Stimulated activated CD4-positive, alpha-beta T cell treated with anti-CD3 and anti-CD28 coated beads, Interleukin-4, amount 100 ng/mL, for 24 hours (primary cell): ENCODE results near the gene TMPRSS9.
A peak's percentile ranks its signal among the peaks of the same experiment; 100 is the strongest.

Experiments
- DNase-seq: peaks from one replicate; pipeline ENCODE4 v3.0.0-alpha.2; 2020

The TMPRSS9 gene

DNA sequence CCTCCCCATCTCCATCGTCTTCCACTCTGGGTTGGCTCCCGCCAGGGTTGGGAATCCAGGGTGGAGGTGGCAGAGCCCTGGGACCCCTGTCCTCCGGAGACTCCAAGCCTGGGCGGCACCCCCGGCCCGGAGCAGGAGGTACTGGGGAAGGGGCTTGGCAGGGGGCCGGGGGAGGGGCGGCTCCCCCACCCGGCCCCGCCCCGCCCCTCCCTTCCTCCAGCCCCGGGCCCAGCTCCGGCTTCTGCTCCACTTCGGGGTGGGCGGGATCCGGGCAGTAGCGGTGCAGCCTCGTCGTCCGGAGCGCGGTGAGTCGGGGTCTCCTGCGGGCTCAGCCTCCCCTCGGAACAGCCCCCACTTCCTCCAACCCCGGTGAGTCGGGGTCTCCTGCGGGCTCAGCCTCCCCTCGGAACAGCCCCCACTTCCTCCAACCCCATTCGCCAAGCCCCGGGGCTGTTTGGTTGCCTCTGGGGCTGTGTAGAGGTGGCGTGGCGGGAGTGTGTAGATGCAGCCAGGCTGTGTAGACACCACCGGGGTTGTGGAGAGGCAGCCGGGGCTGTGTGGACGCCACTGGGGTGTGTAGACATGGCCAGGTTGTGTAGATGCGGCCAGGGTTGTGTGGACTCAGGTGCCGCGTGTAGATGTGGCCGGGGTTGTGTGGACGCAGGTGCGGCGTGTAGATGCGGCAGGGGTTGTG, at the start of gene TMPRSS9:
Gene TMPRSS9 (plus strand): TSS at position 274 of the 694 bp plus-strand sequence. CDS start 29,521 bp downstream, outside the sequence.
- DNase-seq, result no peak

DNA sequence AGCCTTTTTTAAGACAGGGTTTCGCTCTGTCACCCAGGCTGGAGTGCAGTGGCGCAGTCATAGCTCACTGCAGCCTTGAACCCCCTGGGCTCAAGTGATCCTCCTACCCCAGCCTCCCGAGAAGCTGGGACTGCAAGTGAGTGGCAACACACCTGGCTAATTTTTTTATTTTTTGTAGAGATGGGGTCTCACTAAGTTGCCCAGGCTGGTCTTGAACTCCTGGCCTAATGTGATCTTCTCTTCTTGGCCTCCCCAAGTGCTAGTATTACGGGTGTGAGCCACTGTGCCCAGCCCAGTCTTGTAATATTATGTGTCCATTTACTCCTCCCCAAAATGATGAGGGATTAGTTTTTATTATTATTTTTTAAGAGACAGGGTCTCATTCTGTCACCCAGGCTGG, 49.0 kb upstream of the TMPRSS9 start:
- DNase-seq, result no peak

DNA sequence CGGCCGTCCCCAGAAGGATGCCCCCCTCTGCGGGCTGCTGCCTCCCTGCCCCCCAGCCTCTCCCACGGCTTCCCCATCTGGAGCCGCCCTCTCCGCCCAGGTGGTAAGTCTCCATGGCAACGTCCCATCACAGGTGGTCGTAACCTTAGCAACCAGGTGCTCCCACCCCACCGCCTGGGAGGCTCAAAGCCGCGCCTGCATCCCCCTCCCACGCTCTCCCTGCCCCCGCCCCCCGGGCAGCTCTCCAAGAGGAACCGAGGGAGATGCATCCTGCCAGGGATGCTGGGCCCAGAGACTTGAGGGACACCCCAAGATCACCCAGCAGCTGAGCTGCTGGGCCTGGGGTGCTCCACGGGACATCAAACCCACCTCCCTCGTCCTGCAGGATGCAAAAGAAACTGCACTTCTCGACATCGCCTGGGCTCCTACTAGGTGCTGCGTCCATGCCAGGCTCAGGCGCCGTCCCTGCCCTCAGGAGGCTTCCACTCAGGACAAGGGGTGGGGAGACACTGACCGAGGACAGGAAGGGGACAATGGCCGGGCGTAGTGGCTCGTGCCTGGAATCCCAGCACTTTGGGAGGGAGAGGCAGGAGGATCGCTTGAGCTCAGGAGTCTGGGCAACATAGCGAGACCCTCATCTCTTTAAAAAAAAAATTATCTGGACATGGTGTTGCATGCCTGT, 47.1 kb upstream of the TMPRSS9 start:
- no peak for DNase-seq

DNA sequence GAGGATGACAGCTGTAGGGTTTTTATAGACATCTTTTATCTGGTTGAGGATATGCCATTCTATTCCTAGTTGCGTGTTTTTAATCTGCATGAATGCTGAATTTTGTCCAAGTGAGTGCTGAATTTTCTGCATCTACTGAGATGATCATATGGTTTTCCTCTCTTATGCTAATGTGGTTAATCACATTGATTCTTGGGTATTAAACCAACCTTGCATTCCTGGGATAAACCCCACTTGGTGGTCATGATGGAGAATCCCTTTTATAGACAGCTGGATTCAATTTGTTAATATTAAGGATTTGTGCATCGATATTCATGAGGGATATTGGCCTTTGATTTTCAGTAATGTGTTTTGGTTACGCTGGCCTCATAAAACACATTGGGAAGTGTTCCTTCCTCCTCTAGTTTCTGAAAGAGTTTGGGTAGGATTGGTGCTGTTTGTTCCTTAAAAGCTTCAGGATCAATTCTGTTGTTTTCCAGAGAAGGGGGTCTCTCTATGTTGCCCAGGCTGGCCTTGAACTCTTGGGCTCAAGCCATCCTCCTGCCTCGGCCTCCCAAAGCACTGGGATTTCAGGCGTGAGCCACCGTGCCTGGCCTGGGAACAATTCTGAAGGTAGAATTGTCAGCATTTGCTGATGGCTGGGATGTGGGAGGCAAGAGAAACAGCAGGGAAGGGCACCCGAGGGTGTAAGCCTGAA, 44.8 kb upstream of the TMPRSS9 start:
- no peak for DNase-seq

DNA sequence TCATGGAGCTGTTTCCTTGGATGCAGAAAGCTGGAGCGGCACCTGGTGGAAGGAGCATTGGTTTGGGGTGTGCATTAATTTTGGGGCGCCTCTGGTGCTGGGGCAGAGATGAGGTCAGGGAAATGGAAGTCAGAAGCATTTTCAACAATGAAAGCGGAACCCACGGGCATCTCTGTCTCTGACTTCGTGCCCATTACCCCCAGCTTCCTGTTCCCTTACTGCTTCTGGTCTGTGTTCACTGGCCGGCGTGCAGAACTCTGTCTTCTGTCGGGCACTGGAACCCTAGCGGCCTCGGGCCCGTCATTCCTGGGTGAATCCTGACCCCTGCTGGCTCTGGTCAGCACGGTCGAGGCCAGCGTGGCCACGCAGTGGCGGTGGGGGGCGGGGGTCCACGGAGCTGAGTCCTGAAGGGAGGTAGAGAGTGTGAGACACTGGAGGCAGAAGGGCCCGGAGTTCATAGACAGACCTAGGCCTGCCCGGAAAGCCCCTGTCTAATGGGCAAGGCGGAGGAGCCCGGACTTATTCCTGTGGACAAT, 44.2 kb upstream of the TMPRSS9 start:
- no peak for DNase-seq

DNA sequence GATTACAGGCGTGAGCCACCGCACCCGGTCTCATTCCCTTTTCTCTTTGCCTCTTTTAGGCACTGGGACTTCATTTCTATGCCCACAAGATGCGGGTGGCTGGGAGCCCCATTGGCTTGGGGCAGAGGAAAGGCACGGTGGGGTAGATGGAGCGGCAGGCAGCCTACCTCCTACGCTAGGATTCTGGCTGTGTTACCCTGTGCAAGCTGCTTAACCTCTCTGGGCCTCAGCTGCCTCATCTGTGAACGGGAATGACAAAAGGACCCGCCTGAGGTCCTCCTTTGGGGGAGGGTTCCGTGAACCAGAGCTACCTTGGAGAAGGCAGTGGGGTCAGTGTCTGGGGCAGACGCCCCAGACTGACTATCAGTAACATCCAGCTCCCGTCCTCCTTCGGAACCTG, 42.8 kb upstream of the TMPRSS9 start:
- no peak for DNase-seq

DNA sequence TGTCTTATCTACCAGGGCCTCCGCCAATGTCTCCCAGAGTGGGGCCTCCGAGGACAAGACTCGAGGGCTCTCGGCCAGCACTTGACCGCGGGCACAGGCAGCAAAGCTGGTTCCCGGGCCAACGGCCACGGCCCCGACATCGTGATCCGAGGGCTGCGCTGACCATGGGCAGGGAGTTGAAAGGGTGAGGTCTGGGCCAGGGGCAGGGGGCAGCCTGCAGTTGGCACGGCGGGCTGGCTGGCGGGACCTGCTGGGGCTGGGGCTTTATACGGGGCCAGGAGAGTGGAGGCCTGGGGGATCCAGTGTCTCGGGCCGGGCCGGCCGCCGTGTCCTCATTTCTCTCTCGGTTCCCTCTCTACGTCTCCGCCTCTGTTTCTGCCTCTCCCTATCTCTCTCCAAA, 42.3 kb upstream of the TMPRSS9 start:
- no peak for DNase-seq

DNA sequence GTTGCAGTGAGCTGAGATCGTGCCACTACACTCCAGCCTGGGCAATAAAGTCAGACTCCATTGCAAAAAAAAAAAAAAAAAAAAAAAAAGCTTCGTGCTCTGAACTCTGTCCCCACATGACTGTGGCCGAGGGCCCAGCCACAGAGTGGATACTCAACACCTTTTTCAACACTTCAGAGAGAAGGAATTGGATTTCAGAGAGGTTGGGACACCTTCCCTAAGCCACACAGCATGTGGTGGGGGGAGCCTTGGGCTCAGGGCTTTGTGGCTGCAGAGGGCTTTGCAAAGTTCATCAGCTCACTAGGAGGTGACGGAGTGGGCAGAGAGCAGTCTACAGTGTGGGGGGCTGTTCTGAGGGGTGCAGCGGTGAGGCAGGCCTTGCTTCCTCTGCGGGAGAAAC, 41.1 kb upstream of the TMPRSS9 start:
- DNase-seq, result no peak

DNA sequence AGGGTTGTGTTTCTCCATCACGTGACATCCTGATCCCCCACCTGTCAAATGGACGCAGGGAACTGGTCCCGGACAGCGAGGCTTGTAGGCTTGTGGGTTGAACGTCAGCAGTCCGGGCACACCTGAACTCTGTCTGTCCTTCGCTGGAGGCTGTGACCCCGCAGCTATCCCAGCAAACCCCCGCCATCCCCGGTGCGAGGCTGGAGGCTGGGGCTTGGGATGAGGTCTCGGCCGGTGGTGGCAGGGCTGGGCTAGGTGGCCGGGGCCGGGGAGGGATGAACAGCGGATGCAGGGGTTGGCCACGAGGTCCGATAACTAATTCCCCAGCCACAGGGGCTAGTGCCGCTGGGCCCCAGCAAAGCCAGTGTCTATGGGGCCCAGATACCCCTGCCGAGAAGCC, 40.5 kb upstream of the TMPRSS9 start:
- no peak for DNase-seq

DNA sequence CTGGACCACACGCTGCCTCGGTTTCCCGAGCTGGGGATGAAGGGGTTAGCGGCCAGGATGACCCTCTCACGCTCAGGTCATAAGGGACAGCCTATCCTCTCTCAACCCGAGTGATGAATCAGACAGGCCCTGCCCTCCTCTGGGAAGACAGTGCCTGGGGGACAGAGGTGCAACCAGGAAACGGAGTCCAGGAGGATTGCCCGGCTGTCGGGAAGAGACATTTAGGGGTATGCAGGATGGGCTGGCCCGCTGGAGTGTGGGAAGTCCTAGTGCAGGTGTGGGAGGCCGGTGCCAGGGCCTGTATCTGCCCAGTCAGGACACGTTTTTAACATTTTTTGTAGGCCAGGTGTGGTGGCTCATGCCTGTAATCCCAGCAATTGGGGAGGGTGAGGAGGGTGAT, 40.0 kb upstream of the TMPRSS9 start:
- DNase-seq, result no peak

DNA sequence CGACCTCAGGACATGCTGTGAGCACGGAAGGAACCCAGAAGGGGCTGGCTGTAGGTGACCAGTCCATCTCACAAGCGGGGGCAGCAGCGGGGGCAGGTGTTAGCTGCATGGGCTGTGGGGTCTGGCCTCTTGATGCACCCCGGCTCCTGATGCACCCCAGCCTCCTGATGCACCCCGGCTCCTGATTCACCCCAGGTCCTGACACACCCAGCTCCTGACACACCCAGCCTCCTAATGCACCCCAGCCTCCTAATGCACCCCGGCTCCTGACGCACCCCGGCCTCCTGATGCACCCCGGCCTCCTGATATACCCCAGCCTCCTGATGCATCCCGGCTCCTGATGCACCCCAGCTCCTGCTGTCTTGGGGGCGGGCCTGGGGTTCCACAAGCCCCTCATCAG, 39.1 kb upstream of the TMPRSS9 start:
- no peak for DNase-seq

DNA sequence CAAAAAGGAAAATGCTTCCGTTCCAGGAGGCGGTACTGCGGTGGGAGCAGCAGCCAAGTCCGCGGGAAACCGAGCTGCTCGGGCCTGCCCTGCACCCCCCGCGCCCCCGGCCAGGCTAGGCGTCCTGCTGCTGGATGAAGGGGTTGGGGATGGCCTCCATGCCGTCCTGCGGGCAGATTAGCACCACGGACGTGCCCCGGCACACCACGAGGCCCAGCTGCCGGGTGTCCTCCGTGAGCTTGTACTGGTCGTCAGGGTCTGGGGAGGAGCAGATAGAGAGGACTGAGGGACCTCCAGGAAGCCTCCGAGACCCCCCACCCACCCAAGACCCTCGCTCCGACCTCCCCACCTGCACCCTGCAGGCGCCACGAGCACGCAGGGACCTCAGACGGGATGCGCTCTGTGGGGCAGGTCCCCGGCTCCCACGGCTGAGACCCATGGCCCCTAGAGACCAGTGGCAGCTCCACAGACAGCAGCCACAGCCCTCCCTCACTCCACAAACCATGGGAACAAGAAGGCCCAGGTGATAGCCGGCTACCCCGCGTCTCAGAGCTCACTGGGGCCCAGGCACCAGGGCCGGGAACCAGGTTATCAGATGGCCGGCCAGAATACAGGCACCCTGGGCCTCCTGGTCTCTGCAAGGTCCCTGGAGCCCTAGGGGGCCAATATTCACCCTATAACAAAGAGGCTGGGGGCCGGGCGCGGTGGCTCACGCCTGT, 38.3 kb upstream of the TMPRSS9 start:
- no peak for DNase-seq

DNA sequence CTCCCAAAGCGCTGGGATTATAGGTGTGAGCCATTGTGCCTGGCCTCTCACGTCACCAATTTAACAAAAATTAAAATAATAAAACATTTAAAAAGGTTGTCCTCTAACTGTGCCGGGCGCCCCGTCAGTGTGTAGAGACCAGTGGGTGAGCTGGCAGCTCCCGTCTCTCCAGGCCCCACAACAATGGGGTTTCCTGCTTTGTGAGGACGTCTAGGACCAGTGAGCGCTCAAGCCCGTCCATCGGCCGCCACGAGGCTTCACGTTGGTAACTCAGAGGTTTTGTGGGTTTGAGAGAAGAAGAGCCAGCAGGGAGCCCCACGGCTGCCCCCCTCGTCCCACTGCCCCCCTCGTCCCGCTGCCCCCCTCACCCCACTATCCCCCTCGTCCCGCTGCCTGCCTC, 36.4 kb upstream of the TMPRSS9 start:
- DNase-seq, result no peak

DNA sequence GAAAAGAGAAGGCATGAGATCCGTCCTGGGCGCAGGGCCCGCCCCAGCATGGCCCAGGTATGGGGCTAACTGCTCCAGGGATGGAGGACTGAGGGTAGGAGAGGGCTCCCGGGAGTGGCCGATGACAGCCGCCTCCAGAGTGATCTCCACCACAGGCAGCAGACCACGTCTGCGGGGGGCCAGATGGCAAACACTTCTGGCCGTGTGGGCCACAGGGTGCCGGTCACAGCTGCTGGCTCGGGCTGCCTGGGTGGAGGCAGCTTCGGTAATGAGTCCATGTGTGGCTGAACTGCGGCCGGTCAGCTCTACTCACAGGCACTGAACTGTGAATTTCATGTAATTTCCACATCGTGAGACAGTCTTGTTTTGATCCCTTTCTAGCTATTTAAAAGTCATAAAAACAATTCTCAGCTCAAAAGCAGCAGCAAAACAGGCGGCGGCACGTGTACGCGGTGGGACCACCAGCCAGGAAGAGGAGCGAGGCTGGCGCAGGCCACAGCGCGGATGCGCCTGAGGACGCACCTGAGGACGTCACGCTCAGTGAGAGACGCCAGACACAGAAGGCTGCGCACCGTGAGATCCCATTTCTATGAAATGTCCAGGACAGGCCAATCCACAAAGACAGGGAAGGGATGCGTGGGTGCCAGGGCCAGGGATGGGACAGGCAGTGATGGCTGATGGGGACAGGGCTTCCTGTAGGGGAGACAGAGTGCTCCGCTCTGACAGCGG, 35.7 kb upstream of the TMPRSS9 start:
- no peak for DNase-seq

DNA sequence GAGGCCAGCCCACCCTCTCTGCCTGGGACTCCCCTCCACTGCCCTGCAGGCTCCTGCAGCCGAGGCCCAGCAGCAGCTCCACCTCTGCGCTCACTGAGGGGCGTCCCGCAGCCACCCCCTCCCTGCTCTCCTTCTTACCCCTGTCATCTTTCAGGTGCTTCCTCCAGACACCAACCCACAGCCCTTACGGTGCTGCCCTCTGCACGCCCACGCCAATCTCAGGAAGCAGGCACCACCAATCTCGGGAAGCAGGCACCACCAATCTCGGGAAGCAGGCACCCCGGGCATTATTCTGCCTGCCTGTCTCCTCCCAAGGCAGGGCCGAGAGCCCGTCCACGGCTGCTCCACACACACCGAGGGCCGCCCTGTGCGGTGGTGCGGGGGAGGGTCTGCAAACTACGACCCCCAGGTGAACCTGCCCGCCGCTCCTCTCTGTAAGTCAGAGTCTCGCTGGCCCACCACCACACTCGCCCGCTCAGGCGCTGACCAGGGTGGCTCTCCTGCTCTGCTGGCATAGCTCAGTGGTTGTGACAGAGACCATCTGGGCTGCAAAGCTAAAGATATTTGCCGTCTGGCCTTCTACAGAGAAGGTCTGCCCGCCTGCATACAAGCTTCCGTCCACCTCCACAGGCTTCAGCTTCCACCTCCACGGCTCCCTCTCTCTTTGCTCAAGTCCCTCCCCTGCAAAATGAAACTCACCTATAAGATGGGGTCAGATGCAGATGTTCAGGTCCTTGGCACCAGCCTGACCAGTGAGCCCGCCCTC, 34.6 kb upstream of the TMPRSS9 start:
- DNase-seq, result no peak

DNA sequence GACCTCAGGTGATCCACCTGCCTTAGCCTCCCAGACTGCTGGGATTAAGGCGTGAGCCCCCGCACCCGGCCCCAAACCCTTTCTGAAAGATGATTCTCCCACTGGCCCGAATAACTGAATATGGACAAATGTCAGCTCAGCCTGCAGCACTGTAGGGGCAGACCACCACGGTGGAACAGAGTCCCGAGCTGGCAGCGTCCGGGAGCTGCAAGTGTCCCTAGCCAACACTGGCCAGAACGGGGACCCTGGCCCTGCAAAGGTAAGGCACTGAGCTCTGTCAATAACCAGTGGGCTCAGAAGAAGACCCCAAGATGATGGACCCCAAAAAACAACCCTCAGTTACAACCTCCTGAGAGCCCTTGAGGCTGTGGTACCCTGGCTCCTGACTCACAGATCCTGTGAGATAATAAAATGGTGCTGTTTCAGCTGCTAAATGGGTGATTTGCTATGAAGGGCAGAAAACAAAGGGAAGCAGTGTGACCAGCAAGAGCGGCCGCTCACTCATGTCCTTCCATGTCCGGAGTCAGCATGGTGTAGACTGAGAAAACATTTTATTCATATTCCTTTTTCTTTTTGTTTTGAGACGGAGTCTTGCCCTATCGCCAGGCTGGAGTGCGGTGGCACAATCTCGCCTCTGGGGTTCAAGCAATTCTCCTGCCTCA, 33.2 kb upstream of the TMPRSS9 start:
- DNase-seq, result no peak

DNA sequence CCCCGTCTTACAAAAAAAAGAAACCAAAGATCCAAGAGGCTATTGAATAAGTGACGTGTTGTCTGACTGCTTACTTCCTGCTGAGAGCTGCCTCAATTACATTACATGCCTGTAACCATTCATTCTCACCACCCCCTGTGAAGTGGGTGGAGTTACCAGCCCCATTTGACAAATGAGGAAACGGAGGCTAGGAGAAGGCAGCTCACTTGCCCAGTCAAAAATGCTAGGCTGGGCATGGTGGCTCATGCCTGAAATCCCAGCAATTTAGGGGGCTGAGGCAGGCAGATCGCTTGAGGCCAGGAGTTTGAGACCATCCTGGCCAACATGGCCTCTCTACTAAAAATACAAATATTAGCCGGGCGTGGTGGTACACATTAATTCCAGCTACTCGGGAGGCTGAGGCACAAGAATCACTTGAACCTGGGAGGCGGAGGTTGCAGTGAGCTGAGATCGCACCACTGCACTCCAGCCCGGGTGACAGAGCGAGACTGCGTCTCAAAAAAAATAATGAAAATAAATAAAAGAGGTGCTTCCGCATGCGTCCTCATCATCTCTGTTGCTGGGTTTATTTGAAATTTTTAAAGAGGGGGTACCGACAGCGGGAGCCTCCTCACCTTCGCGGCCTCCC, 32.2 kb upstream of the TMPRSS9 start:
- peak; percentile 69 for DNase-seq

DNA sequence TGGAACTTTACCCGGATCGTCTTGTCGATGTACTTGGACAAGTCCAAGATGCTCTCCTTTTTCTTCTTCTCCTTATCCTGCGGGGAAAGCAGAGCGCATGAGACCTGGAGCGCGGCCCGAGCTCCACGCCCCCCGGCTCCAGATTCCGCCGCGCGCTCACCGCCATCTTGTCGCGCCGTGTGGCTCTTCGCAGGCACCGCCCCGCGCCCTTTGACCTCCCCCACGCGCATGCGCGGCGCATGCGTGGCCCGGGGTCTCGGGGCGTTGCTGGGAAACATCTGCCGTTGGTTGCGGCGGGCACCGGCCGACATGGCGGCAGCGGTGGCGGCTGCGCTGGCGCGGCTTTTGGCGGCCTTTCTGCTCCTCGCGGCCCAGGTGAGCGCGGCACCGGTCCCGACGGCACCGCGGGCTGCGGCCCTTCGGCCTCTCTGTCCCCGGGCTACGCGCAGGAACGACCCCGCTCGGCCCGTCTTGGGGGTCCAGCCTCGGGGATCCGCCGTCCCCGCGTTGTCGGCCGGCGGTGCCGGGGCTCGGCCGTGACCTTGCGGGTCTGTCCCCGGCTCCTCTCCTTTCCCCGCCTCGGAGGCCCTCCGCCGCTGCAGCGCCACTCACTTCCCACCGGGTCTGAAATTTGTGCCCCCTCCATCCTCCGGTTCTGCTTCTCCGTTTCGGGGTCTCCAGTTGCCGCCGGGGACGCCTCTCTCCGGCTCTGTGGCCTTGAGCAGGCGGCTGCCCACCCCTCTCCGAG, 31.5 kb upstream of the TMPRSS9 start, which contains the start of the genes LSM7 and SPPL2B:
Gene LSM7 (minus strand): TSS at position 186 of the 748 bp plus-strand sequence. CDS start 20 bp downstream, at position 166.
Gene SPPL2B (plus strand): TSS at position 284 of the 748 bp plus-strand sequence. CDS start 26 bp downstream, at position 310.
- peak; percentile 92 for DNase-seq

DNA sequence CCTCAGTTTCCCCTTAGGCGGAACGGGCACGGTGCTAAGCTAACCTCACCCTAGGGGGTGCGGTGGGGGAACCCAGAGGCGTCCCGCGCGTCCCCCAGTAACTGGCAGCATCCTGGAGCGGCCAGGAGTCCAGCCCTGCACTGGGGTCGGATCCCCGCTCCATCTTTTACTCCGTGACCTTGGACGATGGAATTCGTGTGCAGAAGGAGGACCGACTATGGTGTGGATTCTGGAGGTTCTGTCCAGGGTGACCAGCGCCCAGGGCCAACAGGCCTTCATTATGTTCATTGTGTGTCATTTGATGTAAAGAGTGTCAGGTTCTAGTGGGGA, 31.0 kb upstream of the TMPRSS9 start:
- DNase-seq, result no peak

DNA sequence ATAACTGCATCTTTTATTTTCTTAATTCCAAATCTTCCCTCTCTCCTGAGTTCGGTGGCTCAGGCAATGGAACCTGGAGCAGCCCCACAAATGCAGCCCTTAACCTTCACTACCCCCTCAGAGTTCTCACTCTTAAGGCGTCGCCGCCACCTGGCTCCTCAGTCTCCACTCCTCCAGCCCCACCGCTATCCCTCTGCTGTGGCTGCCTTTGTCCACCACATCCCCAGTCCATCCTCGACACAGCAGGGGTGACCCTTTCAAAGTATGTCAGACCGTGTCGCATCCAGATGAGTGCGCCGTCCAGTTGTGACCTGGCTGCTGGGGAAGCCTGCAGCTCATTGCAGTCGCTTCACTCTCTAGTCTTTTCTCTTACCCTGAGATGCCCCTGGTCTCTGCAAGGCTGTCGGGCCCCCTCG, 30.6 kb upstream of the TMPRSS9 start:
- no peak for DNase-seq
